Trophoblast cell (in vitro differentiated cells and primary cell): ENCODE measurements around the gene TTC27.
A peak's percentile ranks its signal among the peaks of the same experiment; 100 is the strongest.

Experiments
- DNase-seq, 2 donors: peaks; one replicate each; pipeline ENCODE4 v3.0.0-alpha.2; 2016
- H2AFZ ChIP-seq: 2 replicates; pipeline ENCODE4 v1.6.1; 2013; ENCODE audit warnings: low read length, moderate library complexity, mild to moderate bottlenecking; ENCODE audit not compliant: insufficient read depth, poor library complexity
- H2AK5ac ChIP-seq: 2 replicates; pipeline ENCODE4 v1.6.1; 2013; ENCODE audit warnings: mild to moderate bottlenecking, low read length
- H2BK120ac ChIP-seq: 2 replicates; pipeline ENCODE4 v1.6.1; 2013; ENCODE audit warnings: low read length, mild to moderate bottlenecking, moderate library complexity; ENCODE audit not compliant: insufficient read depth, poor library complexity
- H2BK12ac ChIP-seq: 2 replicates; pipeline ENCODE4 v1.6.1; 2013; ENCODE audit warnings: mild to moderate bottlenecking, low read length, moderate library complexity
- H2BK5ac ChIP-seq: 2 replicates; pipeline ENCODE4 v1.6.1; 2013; ENCODE audit warnings: low read length, low read depth, moderate library complexity, mild to moderate bottlenecking; ENCODE audit not compliant: poor library complexity
- H3K14ac ChIP-seq: 2 replicates; pipeline ENCODE4 v1.6.1; 2013; ENCODE audit warnings: mild to moderate bottlenecking, low read length
- H3K18ac ChIP-seq: 2 replicates; pipeline ENCODE4 v1.6.1; 2013; ENCODE audit warnings: mild to moderate bottlenecking, low read length
- H3K23ac ChIP-seq: 2 replicates; pipeline ENCODE4 v1.6.1; 2013; ENCODE audit warnings: low read length
- H3K27ac ChIP-seq: 2 replicates; pipeline ENCODE4 v1.5.1; 2013; ENCODE audit warnings: low read depth, mild to moderate bottlenecking, inconsistent platforms, low read length, moderate library complexity
- H3K27me3 ChIP-seq: 2 replicates; pipeline ENCODE4 v1.6.1; 2013; ENCODE audit warnings: inconsistent platforms, mild to moderate bottlenecking, low read length, moderate library complexity; ENCODE audit not compliant: insufficient read depth
- H3K36me3 ChIP-seq, 2 experiments: 1 replicate in 1 of 2; 2 replicates in 1 of 2; pipeline ENCODE4 v1.6.1; 2013; ENCODE audit warnings: low read length in 2 of 2, mild to moderate bottlenecking in 2 of 2, moderate library complexity in 1 of 2; ENCODE audit not compliant: insufficient read depth in 2 of 2, control insufficient read depth in 1 of 2
- H3K4ac ChIP-seq: 2 replicates; pipeline ENCODE4 v1.6.1; 2013; ENCODE audit warnings: low read depth, mild to moderate bottlenecking, low read length, moderate library complexity
- H3K4me1 ChIP-seq, 2 experiments: 1 replicate in 1 of 2; 2 replicates in 1 of 2; pipeline ENCODE4 v1.6.1; 2013; ENCODE audit warnings: low read length in 2 of 2, mild to moderate bottlenecking in 2 of 2, moderate library complexity in 1 of 2; ENCODE audit not compliant: insufficient read depth in 2 of 2, control insufficient read depth in 1 of 2
- H3K4me2 ChIP-seq: 2 replicates; pipeline ENCODE4 v1.6.1; 2013; ENCODE audit warnings: inconsistent platforms, mild to moderate bottlenecking, low read length, moderate library complexity
- H3K4me3 ChIP-seq: 2 replicates; pipeline ENCODE4 v1.5.1; 2013; ENCODE audit warnings: mild to moderate bottlenecking, low read depth, low read length, inconsistent platforms
- H3K79me1 ChIP-seq: one replicate; pipeline ENCODE4 v1.6.1; 2013; ENCODE audit warnings: low read length
- H3K79me2 ChIP-seq: 2 replicates; pipeline ENCODE4 v1.6.1; 2013; ENCODE audit warnings: low read length, mild to moderate bottlenecking; ENCODE audit not compliant: control insufficient read depth, insufficient read depth, poor library complexity
- H3K9ac ChIP-seq: 2 replicates; pipeline ENCODE4 v1.6.1; 2013; ENCODE audit warnings: mild to moderate bottlenecking, low read length
- H3K9me3 ChIP-seq: 2 replicates; pipeline ENCODE4 v1.6.1; 2013; ENCODE audit warnings: low read depth, mild to moderate bottlenecking, control low read depth, inconsistent platforms, low read length; ENCODE audit not compliant: insufficient read depth
- H4K12ac ChIP-seq: 2 replicates; pipeline ENCODE4 v1.6.1; 2013; ENCODE audit warnings: low read depth, mild to moderate bottlenecking, low read length, moderate library complexity
- H4K8ac ChIP-seq: 2 replicates; pipeline ENCODE4 v1.6.1; 2013; ENCODE audit warnings: low read depth, mild to moderate bottlenecking, low read length, moderate library complexity
- H4K91ac ChIP-seq: one replicate; pipeline ENCODE4 v1.6.1; 2013; ENCODE audit warnings: low read depth, mild to moderate bottlenecking, low read length, moderate library complexity
- WGBS: extraction: QIAGEN DNeasy Blood & Tissue Kit; methylation state at CpG from one replicate; pipeline ENCODE4 v1.1.7; 2013; ENCODE audit warnings: missing lambda C conversion rate; ENCODE audit not compliant: insufficient read length, insufficient coverage; ENCODE audit errors: extremely low coverage; 5-methylcytosine and 5-hydroxymethylcytosine counted together

TTC27 gene

GRCh38 chr2:32805104-32806095 lies 177.6 kb downstream of the TTC27 start:
- H3K4me1 ChIP-seq = peaks cover 3 to 8% of the 10 kb centered on the region in 2 experiments
- no peak overlapping the region for H2AFZ ChIP-seq
- H3K79me2 ChIP-seq = no peaks in the 10 kb centered on the region
- no peak overlapping the region for H2AK5ac ChIP-seq
- no peak overlapping the region for H2BK12ac ChIP-seq
- H3K27me3 ChIP-seq = no peaks in the 10 kb centered on the region
- H2BK5ac ChIP-seq = peak overlapping the region; percentile 21
- peak overlapping the region; percentile 32 for H4K8ac ChIP-seq
- peak overlapping the region; percentile 30 for H3K14ac ChIP-seq
- H4K91ac ChIP-seq = no peak overlapping the region
- no peak overlapping the region for H3K9ac ChIP-seq
- peak; percentile 43 to 83 for DNase-seq
- peak overlapping the region; percentile 53 for H3K23ac ChIP-seq
- H3K4me2 ChIP-seq = no peak overlapping the region
- no peak overlapping the region for H3K4ac ChIP-seq
- whole genome bisulfite sequencing = no CpG with 5 or more reads among the region's 4 CpGs
- no peak overlapping the region for H3K18ac ChIP-seq
- peak overlapping the region; percentile 42 for H3K27ac ChIP-seq
- no peaks in the 10 kb centered on the region for H3K9me3 ChIP-seq
- no peaks in the 10 kb centered on the region for H3K79me1 ChIP-seq
- H2BK120ac ChIP-seq = peak overlapping the region; percentile 48
- H4K12ac ChIP-seq = no peak overlapping the region
- H3K4me3 ChIP-seq = no peak overlapping the region
- H3K36me3 ChIP-seq = no peaks in the 10 kb centered on the region

- no peak overlapping the region for H2AK5ac ChIP-seq
- H2BK12ac ChIP-seq = no peak overlapping the region
- H3K9ac ChIP-seq = no peak overlapping the region
- H3K14ac ChIP-seq = no peak overlapping the region
- no peak overlapping the region for H3K23ac ChIP-seq
- H4K91ac ChIP-seq = no peak overlapping the region
- H3K36me3 ChIP-seq = no peaks in the 10 kb centered on the region
- no peak overlapping the region for H4K12ac ChIP-seq
- no peak overlapping the region for H2AFZ ChIP-seq
- no peaks in the 10 kb centered on the region for H3K27me3 ChIP-seq
- no peaks in the 10 kb centered on the region for H3K9me3 ChIP-seq
- no peak for DNase-seq
- H3K4me3 ChIP-seq = no peak overlapping the region
- H3K18ac ChIP-seq = no peak overlapping the region
- no peak overlapping the region for H3K27ac ChIP-seq
- no CpG with 5 or more reads among the region's 1 CpG for WGBS
- peaks cover 3 to 8% of the 10 kb centered on the region in 2 experiments for H3K4me1 ChIP-seq
- no peaks in the 10 kb centered on the region for H3K79me2 ChIP-seq
- no peak overlapping the region for H4K8ac ChIP-seq
- no peak overlapping the region for H3K4me2 ChIP-seq
- H2BK5ac ChIP-seq = no peak overlapping the region
- no peak overlapping the region for H3K4ac ChIP-seq
- no peaks in the 10 kb centered on the region for H3K79me1 ChIP-seq
- H2BK120ac ChIP-seq = no peak overlapping the region
Measured at GRCh38 chr2:32806857-32807256, 179.0 kb downstream of the TTC27 start.

DNA sequence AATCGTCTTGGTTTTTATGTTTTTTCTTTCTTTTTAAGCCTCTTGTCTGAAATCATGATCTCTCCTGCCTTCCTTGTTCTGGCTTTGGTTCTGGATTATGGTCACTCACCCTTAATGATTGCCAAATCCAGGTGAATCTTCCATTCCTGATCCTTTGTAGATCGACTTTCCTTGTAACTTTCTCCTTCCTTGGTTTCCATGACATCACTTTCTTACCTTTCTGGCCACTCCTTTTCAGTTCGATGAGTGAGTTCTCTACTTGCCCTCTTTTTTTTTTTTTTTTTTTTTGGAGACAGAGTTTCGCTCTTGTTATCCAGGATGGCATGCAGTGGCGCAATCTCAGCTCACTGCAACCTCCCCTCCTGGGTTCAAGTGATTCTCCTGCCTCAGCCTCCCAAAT lies 179.8 kb downstream of the TTC27 start:
- Histone ChIP-seq H3K9me3 (no peaks in the 10 kb centered on the region), H3K4me3 (no peak overlapping the region), H2AFZ (no peak overlapping the region), H3K4me2 (no peak overlapping the region), H3K9ac (no peak overlapping the region), H4K91ac (no peak overlapping the region), H3K79me2 (no peaks in the 10 kb centered on the region), H3K27me3 (no peaks in the 10 kb centered on the region), H3K18ac (no peak overlapping the region), H2BK5ac (no peak overlapping the region), H3K4ac (no peak overlapping the region), H3K23ac (no peak overlapping the region), H2BK12ac (no peak overlapping the region), H2BK120ac (no peak overlapping the region), H4K12ac (no peak overlapping the region), H3K79me1 (no peaks in the 10 kb centered on the region), H4K8ac (no peak overlapping the region), H3K36me3 (no peaks in the 10 kb centered on the region), H3K27ac (no peak overlapping the region), H3K14ac (no peak overlapping the region), H2AK5ac (no peak overlapping the region), H3K4me1 (peaks cover 3 to 8% of the 10 kb centered on the region in 2 experiments)
- no CpG with 5 or more reads among the region's 5 CpGs for WGBS
- peak in 1 of 2 donors; percentile 52 for DNase-seq

DNA sequence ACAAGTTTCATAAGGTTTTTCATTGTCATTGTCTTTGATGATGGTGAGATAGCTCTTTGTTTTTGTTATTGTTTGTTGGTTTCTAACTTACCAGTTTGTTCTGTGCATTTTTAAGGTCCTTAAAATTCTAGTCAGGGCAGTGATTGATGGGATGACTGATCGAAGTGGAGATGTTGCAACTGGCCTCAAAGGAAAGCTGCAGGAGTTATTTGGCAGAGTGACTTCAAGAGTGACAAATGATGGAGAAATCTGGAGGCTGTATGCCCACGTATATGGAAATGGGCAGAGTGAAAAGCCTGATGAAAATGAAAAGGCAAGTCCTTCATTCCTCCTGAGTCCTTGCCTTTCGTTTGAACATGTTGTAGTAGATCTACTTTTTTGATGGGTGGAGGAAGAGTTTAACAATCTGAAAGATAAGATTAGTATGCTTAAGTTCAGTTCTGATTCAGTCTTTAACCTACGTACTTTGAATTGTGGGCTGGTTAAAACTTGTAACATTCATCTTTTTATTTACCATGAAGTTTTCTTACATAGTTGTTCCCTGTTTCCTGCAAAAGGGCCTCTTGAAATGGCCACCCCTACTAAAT lies 183.2 kb downstream of the TTC27 start:
- no peak overlapping the region for H3K18ac ChIP-seq
- H2AFZ ChIP-seq = no peak overlapping the region
- DNase-seq = peak; percentile 26 to 78
- H3K4me3 ChIP-seq = no peak overlapping the region
- no peak overlapping the region for H3K27ac ChIP-seq
- no peaks in the 10 kb centered on the region for H3K79me2 ChIP-seq
- no peak overlapping the region for H3K14ac ChIP-seq
- no peak overlapping the region for H2BK12ac ChIP-seq
- H3K4ac ChIP-seq = no peak overlapping the region
- no peak overlapping the region for H4K8ac ChIP-seq
- no peak overlapping the region for H2BK5ac ChIP-seq
- H2AK5ac ChIP-seq = no peak overlapping the region
- H4K12ac ChIP-seq = no peak overlapping the region
- no peak overlapping the region for H4K91ac ChIP-seq
- H3K9ac ChIP-seq = no peak overlapping the region
- no peak overlapping the region for H3K4me2 ChIP-seq
- no peaks in the 10 kb centered on the region for H3K79me1 ChIP-seq
- H3K27me3 ChIP-seq = no peaks in the 10 kb centered on the region
- no peak overlapping the region for H2BK120ac ChIP-seq
- H3K23ac ChIP-seq = no peak overlapping the region
- H3K9me3 ChIP-seq = no peaks in the 10 kb centered on the region
- H3K36me3 ChIP-seq = no peaks in the 10 kb centered on the region
- WGBS = no CpG with 5 or more reads among the region's 4 CpGs
- H3K4me1 ChIP-seq = no peaks in the 10 kb centered on the region
